GM19099 (cell line): ENCODE results near the gene LPP.

Experiments
- POLR2A ChIP-seq: IDR thresholded peaks from 3 replicates; pipeline ENCODE4 v1.6.1; 2011; ENCODE audit warnings: low read depth; ENCODE audit not compliant: insufficient read length; ENCODE audit errors: extremely low read depth

The LPP gene

DNA sequence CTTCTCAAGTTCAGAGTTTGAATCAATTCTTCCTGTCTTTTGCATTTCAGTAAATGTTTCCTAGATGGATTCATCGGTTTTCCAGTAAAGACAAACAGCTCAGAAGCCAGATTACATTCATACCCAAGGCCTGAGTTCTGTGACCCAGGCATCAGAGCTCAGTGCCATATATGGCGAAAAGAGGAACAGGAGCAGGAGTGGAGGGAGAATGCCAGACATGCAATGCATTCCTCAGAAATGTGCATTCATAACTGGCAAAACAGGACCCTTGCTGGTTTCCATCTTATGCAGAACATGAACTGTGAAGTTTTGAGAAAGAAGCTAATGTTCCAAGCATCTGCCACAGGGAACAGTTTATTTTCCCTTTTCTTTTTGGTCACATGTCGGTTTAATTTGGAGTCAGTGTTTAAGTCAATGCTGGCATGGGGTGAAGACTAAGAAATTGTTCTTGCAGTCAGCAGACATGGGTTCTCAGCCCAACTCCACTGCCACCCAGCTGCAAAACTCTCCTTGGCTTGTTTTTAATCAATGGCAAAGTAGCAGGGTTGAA lies 116.5 kb downstream of the LPP start:
- no peak for TF ChIP-seq POLR2A

DNA sequence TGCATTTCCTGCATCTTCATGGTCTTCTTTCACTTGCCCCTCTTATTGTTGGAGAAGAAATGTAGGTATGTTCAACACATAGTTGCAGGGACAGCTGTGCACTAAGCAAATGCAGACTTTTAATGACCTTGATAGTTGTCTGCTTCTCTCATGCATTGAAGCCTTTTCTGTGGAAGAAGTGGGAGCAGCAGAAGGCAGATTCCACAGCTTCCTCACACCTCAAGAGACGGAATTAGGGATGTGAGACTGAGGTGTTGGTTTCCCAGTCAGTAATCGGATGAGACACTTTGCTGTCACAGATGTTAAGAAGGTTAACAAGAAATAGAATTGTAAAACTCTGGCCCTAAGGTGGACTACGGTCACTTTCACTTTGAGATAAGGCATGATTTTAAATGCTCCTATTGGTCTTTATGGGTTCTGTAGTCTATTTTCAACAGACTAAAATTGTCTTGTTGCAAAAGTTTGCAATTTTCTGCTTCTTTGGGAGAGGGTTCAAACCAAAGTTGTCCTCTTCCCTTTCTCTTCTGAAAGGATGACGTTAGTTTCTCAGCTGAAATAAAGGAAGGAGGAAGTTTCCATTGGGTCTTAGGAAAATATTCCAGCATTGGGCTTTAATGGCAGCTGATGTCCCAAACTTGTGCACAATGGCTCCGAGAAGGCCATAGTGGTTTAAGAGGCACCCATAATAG lies 117.4 kb downstream of the LPP start:
- no peak for TF ChIP-seq POLR2A

DNA sequence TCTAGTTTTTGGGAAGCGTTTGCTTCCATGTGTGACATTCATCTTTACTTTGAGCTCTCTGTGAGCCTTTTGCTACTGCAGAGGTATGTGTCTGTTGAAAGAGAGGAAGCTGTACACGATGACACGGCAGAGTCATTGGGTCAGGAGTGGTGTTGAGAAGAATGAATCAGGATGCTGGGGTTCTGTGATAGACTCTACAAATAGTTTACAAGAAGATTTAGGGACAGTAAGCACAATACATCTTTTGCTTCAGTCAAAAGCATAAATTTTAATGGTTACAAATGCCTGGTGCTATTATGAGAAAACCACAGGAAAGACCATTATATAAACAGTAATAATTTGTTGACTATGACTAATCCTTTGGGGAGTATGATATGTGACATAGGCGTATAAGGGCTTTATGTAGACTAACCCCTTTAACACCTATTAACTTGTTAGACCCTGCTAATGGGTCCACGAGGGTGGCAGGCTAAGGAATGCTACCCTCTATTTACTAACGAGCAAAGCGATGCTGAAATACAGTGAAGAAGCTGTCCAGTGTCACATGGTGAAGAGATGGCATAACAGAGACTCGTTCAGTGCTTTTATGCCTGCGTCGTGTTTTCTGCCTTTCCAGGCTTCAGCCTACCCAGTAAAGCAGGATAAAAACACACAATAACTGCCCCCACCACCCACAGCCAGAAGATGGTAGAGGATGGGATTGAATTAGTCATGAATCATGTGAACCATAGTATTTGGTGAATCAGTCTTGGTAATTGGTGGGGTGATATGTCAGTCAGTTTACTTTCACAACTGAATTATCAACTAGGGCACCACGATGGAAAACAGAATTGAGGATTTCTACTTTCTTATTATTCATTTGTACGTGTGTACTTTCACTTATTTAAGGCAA lies 118.8 kb downstream of the LPP start:
- no peak for TF ChIP-seq POLR2A

DNA sequence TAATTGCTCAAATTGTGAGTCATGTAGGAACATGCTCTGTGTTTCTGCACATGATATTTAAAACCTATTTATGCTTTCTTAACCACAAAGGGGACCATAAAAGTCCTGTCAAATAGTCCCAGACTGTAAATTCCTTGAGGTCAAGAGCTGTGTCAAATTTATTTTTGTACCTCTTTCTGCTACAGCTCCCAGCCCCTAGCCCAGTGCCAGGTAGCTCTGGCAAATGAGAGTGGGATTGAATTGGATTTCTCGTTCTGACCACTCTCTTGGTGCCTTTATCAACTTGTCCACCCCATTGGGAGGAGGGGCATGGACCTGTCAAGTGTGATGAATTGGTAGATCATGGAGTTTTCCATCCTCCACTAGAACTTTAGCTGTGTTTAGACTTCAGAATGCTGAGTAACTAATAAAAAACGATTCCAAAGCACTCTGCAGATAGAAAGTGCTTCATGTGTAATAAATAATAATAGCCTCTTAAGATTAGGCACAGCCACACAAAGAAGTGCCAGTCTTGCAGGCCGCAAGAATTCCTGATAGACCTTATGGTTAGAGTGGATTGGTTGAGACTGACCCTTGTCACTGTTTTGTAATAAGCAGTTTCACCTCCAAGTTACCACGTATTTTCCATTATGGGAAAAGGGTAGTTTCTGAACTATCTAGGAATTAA lies 120.4 kb downstream of the LPP start:
- no peak for TF ChIP-seq POLR2A

DNA sequence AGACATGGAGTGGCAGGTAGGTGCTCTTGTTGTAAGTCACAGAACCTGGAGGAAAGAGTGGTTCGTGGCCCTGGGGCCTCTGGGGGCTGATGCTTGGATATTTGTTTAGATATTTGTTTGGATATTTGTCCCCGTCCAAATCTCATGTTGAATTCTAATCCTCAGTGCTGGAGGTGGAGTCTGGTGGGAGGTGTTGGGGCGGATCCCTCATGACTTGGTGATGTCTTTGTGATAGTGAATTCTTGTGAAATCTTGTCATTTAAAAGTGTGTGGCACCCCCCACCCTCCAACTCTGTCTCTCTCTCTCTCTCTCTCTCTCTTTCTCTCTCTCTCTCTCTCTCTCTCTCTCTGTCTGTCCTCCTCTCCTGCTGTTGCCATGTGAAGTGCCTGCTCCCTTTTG lies 122.4 kb downstream of the LPP start:
- no peak for TF ChIP-seq POLR2A

DNA sequence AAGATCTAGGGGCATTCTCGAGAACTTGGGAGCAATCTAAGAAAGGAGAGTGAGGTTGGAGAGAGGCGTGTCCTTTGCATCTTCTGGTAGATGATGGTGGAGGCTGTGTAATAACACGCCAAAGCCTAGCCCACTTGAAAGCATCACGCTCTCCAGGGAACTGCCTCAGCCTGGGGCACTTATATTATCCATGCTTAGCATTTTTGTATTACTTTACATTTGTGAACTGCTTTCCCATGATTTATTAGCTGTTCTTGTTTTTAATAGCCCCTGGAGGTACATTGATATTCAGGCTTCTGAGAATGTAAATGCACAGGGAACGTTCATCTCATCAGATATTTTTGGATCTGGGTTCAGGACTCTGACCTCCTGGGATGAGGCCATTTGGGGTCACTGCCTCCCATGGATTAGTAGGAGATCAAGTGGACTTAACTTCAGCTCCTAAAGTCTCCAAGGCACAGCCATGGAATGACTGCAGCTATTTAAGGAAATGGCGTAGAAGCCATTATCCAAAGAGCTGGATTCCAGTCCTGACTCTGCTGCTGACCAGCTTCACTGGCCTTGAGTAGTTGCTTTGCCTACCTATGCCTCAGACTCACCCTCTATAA lies 124.9 kb downstream of the LPP start:
- TF ChIP-seq POLR2A: no peak

DNA sequence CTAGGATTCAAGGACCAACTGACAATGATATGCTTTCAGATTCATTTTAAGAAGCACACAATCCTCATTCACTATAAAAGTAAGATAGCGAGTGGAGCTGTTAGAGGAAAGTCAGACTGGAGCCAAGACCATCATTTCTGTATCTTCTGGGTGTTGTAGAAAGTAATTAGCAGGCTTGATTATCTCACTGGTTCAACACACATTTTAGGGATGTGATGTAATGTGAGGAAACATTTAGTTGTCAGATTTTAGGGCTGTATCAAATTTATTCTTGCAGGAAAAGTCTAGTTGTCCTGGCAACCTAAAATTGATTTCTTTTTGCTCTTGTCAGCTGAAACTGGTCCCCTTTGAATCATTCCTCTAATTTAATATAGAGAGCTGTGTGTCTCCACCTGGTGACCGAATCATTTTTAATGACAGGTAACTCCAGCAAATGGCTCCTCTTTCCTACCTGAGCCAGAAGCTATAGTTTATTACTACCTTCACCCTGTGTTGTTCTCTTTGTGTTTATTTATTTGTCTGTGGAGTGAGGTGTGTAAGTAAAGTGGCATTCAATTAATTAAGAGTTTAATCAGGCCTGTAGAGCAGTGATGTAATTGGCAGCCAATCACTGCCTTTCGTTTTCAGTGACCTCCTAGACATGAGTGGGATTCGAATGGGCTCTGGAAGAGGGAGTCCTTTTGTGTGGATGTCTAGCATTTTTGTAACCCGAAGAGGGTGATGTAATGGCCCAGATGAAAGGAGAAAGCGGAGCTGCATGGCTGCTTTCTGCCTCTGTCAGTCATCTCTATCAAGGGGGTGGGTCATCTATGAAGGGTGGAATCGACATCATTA lies 125.8 kb downstream of the LPP start:
- no peak for TF ChIP-seq POLR2A

DNA sequence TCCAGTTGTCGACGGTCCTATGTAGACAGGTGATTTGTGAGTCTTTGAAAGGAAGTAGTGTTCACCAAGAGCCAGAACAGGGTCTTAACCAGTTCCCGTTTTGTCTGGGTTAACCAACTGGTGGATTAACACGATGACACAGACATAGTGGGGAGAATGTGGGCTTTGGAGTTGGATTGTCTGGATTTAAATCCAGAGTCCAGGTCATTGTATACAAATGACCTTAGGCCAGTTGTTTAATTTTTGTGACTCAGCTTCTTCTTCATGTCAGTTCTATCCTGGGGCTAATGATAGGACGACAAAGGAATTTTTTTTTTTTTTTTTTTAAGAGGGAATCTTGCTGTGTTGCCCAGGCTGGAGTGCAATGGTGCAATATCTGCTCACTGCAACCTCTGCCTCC lies 126.7 kb downstream of the LPP start:
- TF ChIP-seq POLR2A: no peak

DNA sequence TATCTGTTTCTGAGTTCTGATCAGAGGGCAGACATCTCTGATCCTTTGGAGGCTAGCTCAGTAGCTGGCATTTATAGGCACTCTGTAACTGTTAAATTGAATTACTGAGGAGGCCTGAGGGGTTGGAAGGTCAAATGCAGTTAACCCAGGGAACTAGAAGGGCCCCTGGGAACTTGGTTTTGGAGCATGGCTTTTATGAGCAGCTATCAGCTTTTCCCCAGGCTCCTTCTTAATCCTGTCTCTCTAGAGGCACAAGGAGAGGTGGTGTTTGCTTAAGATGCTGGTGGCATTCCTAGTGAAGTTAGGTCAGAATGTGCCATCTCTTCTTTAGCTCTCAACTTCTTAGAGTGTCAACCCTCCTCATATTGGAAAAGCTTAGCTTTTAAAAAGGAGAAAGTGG lies 128.9 kb downstream of the LPP start:
- no peak for TF ChIP-seq POLR2A

DNA sequence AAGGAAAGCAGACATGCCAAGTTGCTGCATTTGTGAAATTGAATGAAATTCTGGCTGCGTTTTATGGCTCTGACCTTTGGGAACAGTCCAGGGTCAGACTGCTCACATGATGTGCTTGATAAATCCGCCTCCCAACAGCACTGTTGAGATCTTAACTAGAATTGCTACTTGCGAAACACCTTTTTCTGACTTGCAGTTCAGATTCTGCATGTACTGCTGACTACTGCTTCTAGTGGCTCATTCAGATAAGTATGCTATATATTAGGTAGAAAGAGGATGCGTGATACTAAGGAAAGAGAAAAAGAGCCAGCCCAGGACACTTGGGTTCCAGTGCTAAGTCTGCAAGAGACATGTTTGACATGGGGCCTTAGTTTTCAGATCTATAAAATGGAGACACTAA lies 129.4 kb downstream of the LPP start:
- no peak for TF ChIP-seq POLR2A

DNA sequence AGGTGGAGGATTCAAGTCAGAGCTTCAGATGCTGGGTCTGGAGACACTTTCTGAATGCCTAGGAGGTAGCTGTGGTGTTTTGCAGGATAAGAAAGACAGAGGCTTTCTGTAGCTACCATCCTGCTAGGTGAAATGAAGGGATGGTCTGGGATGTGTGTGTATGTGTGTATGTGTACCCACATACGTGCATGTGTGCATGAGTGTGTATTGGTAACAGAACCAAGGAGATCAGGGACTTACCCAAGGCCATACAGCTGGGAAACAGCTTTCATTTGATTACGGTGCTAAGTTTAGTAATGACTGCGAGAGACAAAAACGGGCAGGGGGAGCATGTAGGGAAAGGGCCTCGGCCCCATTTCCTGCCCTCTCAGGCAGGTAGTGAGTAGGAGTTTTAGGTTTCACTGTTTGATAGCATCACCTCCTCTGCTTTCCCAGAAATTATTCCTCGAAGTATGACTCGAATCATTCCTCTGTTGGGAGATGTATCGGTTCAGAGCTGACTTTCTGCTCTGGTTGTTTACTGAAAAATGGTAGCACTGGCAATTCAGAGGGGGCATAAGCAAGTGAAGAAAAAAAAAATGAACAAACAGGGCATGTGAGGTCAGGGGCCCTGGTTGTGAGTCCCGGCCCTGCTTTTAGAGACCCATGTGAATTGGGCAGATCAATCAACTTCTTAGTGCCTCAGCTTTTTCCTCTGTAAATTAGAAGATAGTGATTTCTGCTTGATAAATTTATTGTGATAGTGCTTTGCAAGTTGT lies 130.7 kb downstream of the LPP start:
- TF ChIP-seq POLR2A: no peak

DNA sequence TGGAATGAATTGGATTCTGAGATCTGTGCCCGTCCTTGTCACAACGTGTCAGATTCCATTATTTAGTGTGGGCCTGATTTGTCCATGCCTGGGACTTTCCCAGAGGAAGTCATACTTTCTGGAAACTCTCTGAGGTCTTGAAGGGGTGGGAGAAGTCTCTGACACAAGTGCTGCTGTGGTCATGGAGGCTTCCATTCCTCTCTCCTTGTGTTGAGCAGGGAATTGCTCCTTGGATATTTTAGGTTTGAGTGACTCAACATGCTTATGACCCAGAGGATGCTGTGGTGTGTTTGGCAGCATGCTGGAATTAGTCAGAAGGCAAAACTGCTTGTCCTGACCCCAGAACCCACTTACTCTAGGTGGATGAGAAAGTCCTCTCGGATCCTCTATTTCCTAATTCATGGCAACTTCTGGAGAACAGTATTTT lies 132.1 kb downstream of the LPP start:
- no peak for TF ChIP-seq POLR2A

DNA sequence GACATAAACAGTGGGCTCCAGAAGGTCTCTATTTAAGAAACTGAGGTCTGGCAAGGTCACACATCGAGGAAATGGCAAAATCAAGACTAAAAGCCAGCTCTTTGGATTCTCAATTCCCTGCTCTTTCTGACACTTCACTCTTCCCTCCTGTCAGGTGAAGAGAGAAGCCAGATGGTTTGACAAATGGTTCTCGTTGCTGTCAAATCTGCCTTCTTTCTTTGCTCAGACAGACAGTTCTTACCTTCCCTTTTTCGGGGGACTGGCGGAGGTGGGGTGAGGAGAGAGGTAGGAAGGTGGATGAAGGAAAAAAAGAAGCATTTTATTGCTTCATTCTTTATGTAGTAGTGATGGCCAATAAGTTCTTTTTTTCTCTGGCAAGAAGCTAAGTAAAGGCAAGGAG lies 133.4 kb downstream of the LPP start:
- TF ChIP-seq POLR2A: no peak
